ENCODE results near the gene TMEM200B. TPM values are rescaled to one million over a fixed set of nuclear protein-coding genes. Genes with fewer than 3 reads are reported as not detected.
"Not testable (repeated sequence)": the region's sequence is repeated elsewhere in the genome, so short reads cannot be mapped to it uniquely, and the experiment has no call there.

TMEM200B gene
- total RNA-seq, 1 donor from 2014 or later: 3.7 TPM

- no peak overlapping the region for H3K27ac Mint-ChIP-seq (ENCODE audit: unreplicated experiment)
- peaks cover 9% of the 10 kb centered on the region for H3K4me1 Mint-ChIP-seq
- H3K9me3 Mint-ChIP-seq: no peaks in the 10 kb centered on the region
- H3K4me3 Mint-ChIP-seq: no peak overlapping the region
- no peak for TF ChIP-seq CTCF (conservative IDR thresholded peaks at IDR 0.05)
- H3K27me3 Mint-ChIP-seq (ENCODE audit: low read depth): no peaks in the 10 kb centered on the region
- no peak for DNase-seq (ENCODE audit: low read depth, low spot score)
- H3K36me3 Mint-ChIP-seq (ENCODE audit: low read depth): peaks cover 13% of the 10 kb centered on the region
These were observed 23.2 kb downstream of the TMEM200B start for GRCh38 chr1:29100487-29100886.

GRCh38 chr1:29099286-29099685 is 24.4 kb downstream of the TMEM200B start:
- TF ChIP-seq CTCF (conservative IDR thresholded peaks at IDR 0.05): no peak

GRCh38 chr1:29096231-29096886 is 27.3 kb downstream of the TMEM200B start:
- H3K4me3 Mint-ChIP-seq: no peak overlapping the region
- no peak overlapping the region for H3K27ac Mint-ChIP-seq (ENCODE audit: unreplicated experiment)
- DNase-seq (ENCODE audit: low read depth, low spot score): no peak
- H3K9me3 Mint-ChIP-seq: peaks cover 5% of the 10 kb centered on the region
- no peak for TF ChIP-seq CTCF (conservative IDR thresholded peaks at IDR 0.05)
- H3K4me1 Mint-ChIP-seq: peaks cover 9% of the 10 kb centered on the region
- no peaks in the 10 kb centered on the region for H3K27me3 Mint-ChIP-seq (ENCODE audit: low read depth)
- peaks cover 22% of the 10 kb centered on the region for H3K36me3 Mint-ChIP-seq (ENCODE audit: low read depth)

More at GRCh38 chr1:29099286-29099685, 24.4 kb downstream of the TMEM200B start:
- peaks cover 13% of the 10 kb centered on the region for H3K36me3 Mint-ChIP-seq (ENCODE audit: low read depth)
- H3K27ac Mint-ChIP-seq (ENCODE audit: unreplicated experiment): no peak overlapping the region
- DNase-seq (ENCODE audit: low read depth, low spot score): no peak
- H3K9me3 Mint-ChIP-seq: no peaks in the 10 kb centered on the region
- H3K27me3 Mint-ChIP-seq (ENCODE audit: low read depth): no peaks in the 10 kb centered on the region
- H3K4me1 Mint-ChIP-seq: peaks cover 9% of the 10 kb centered on the region
- H3K4me3 Mint-ChIP-seq: no peak overlapping the region

- no peaks in the 10 kb centered on the region for H3K27me3 Mint-ChIP-seq (ENCODE audit: low read depth)
- peaks cover 26% of the 10 kb centered on the region for H3K36me3 Mint-ChIP-seq (ENCODE audit: low read depth)
- H3K4me1 Mint-ChIP-seq: peaks cover 9% of the 10 kb centered on the region
- no peak overlapping the region for H3K4me3 Mint-ChIP-seq
- no peak overlapping the region for H3K27ac Mint-ChIP-seq (ENCODE audit: unreplicated experiment)
- no peak for TF ChIP-seq CTCF (conservative IDR thresholded peaks at IDR 0.05)
- peaks cover 5% of the 10 kb centered on the region for H3K9me3 Mint-ChIP-seq
- DNase-seq (ENCODE audit: low read depth, low spot score): no peak
These were observed 28.7 kb downstream of the TMEM200B start for GRCh38 chr1:29094954-29095353.

- Mint-ChIP-seq H3K36me3 (ENCODE audit: low read depth) (peaks cover 26% of the 10 kb centered on the region), H3K27ac (ENCODE audit: unreplicated experiment) (no peak overlapping the region), H3K27me3 (ENCODE audit: low read depth) (no peaks in the 10 kb centered on the region), H3K4me3 (no peak overlapping the region), H3K9me3 (peaks cover 5% of the 10 kb centered on the region), H3K4me1 (peaks cover 9% of the 10 kb centered on the region)
- no peak for TF ChIP-seq CTCF (conservative IDR thresholded peaks at IDR 0.05)
- DNase-seq (ENCODE audit: low read depth, low spot score): no peak
These were observed 29.3 kb downstream of the TMEM200B start for GRCh38 chr1:29094433-29094832.

GRCh38 chr1:29092704-29093103 is 31.0 kb downstream of the TMEM200B start:
- peaks cover 27% of the 10 kb centered on the region for H3K36me3 Mint-ChIP-seq (ENCODE audit: low read depth)
- not testable (repeated sequence) for H3K27me3 Mint-ChIP-seq (ENCODE audit: low read depth); DNase-seq (ENCODE audit: low read depth, low spot score); H3K4me3 Mint-ChIP-seq; H3K27ac Mint-ChIP-seq (ENCODE audit: unreplicated experiment); H3K9me3 Mint-ChIP-seq; H3K4me1 Mint-ChIP-seq
